NOMO-1 treated with DMSO at 0.1 percent for 48 hours (cell line): ENCODE measurements around the gene SRXN1.
"Not testable (repeated sequence)": the region's sequence is repeated elsewhere in the genome, so short reads cannot be mapped to it uniquely, and the experiment has no call there.

Experiments
- DNase-seq: peaks from one replicate; lab custom pipeline; 2025; ENCODE audit not compliant: unreplicated experiment; lab: John Stamatoyannopoulos, UW

The SRXN1 gene

GRCh38 chr20:653110-653589, at the start of gene SRXN1:
Gene SRXN1 (minus strand): TSS chr20:653200. CDS start chr20:653185, 15 bp downstream.
- DNase-seq: peak; percentile 75

- DNase-seq: no peak
Observed at GRCh38 chr20:701401-702129, 48.6 kb upstream of the SRXN1 start.

GRCh38 chr20:699811-700338, 46.9 kb upstream of the SRXN1 start:
- DNase-seq: no peak

- no peak for DNase-seq
Observed at GRCh38 chr20:699342-699741, 46.3 kb upstream of the SRXN1 start.

- no peak for DNase-seq
Observed at GRCh38 chr20:698276-698675, 45.3 kb upstream of the SRXN1 start.

- no peak for DNase-seq
Observed at GRCh38 chr20:697826-698225, 44.8 kb upstream of the SRXN1 start.

- DNase-seq: no peak
Observed at GRCh38 chr20:695165-695866, 42.3 kb upstream of the SRXN1 start.

- no peak for DNase-seq
Observed at GRCh38 chr20:694496-694895, 41.5 kb upstream of the SRXN1 start.

GRCh38 chr20:693786-694185, 40.8 kb upstream of the SRXN1 start:
- not testable (repeated sequence) for DNase-seq

- no peak for DNase-seq
Observed at GRCh38 chr20:692044-692443, 39.0 kb upstream of the SRXN1 start.

GRCh38 chr20:689947-690346, 36.9 kb upstream of the SRXN1 start:
- no peak for DNase-seq

- no peak for DNase-seq
Observed at GRCh38 chr20:689348-689747, 36.3 kb upstream of the SRXN1 start.

- DNase-seq: no peak
Observed at GRCh38 chr20:688809-689212, 35.8 kb upstream of the SRXN1 start.

GRCh38 chr20:687468-688203, 34.6 kb upstream of the SRXN1 start:
- DNase-seq: no peak

GRCh38 chr20:684676-685319, 31.8 kb upstream of the SRXN1 start:
- no peak for DNase-seq

- DNase-seq: no peak
Observed at GRCh38 chr20:682123-682522, 29.1 kb upstream of the SRXN1 start.

- no peak for DNase-seq
Observed at GRCh38 chr20:680638-681187, 27.7 kb upstream of the SRXN1 start.

GRCh38 chr20:677957-678356, 25.0 kb upstream of the SRXN1 start:
- no peak for DNase-seq

- DNase-seq: peak; percentile 1
Observed at GRCh38 chr20:676967-677366, 24.0 kb upstream of the SRXN1 start.

- DNase-seq: peak; percentile 63
Observed at GRCh38 chr20:676315-676937, 23.4 kb upstream of the SRXN1 start.
